Measurements from ENCODE around the gene KIFC3.
"Not testable (repeated sequence)": the region's sequence is repeated elsewhere in the genome, so short reads cannot be mapped to it uniquely, and the experiment has no call there.

The KIFC3 gene

GRCh38 chr16:57815987-57816745 lies 13.9 kb upstream of the KIFC3 start:
- Histone ChIP-seq H3K4me1 (ENCODE audit: control extremely low read depth in 1 of 4, control insufficient read depth in 4 of 4, insufficient read depth in 4 of 4, low read length in 3 of 4) (peaks cover 0 to 27% (median 19%) of the 10 kb centered on the region in 4 experiments), H3K27ac (ENCODE audit: insufficient read depth in 1 of 2, low read depth in 1 of 2, low read length in 2 of 2, poor library complexity in 1 of 2, severe bottlenecking in 2 of 2) (peak overlapping the region in 1 of 2 experiments; percentile 52), H3K4me3 (ENCODE audit: control insufficient read depth in 1 of 7, extremely low read depth in 1 of 7, insufficient read depth in 4 of 7, low read depth in 2 of 7, low read length in 6 of 7) (peak overlapping the region in 3 of 7 experiments; percentile 4 to 25 (median 24)), H3K36me3 (ENCODE audit: control insufficient read depth in 4 of 4, insufficient read depth in 4 of 4, low read length in 3 of 4) (no peaks in the 10 kb centered on the region), H3K9me3 (ENCODE audit: control extremely low read depth in 1 of 5, control insufficient read depth in 4 of 5, insufficient read depth in 2 of 5, low read depth in 1 of 5, low read length in 4 of 5) (no peaks in the 10 kb centered on the region), H3K27me3 (replicated peaks in 2 of 5; ENCODE audit: control insufficient read depth in 4 of 5, insufficient read depth in 5 of 5, low read length in 4 of 5) (no peaks in the 10 kb centered on the region)
- ChIA-PET POLR2A (interaction anchor here (0.6 to 1.5 kb wide), 3 partner anchors 10 to 45 kb away, joined by 3 to 4 read pairs (median 4); partner anchors contain the start of gene KIFC3), CTCF (interaction anchor here (0.7 to 1.6 kb wide), 8 partner anchors 10 to 47 kb away, joined by 3 to 12 read pairs (median 4); partner anchors contain the start of gene KIFC3)
- peak; percentile 80 to 98 (median 96) for DNase-seq
- 11% methylated on average over 10 of the region's 16 CpGs for WGBS (ENCODE audit: insufficient coverage)

- Histone ChIP-seq H3K36me3 (ENCODE audit: control insufficient read depth in 4 of 4, insufficient read depth in 4 of 4, low read length in 3 of 4) (no peaks in the 10 kb centered on the region), H3K9me3 (ENCODE audit: control extremely low read depth in 1 of 5, control insufficient read depth in 4 of 5, insufficient read depth in 2 of 5, low read depth in 1 of 5, low read length in 4 of 5) (no peaks in the 10 kb centered on the region), H3K4me1 (ENCODE audit: control extremely low read depth in 1 of 4, control insufficient read depth in 4 of 4, insufficient read depth in 4 of 4, low read length in 3 of 4) (peaks cover 0 to 40% (median 31%) of the 10 kb centered on the region in 4 experiments), H3K27ac (ENCODE audit: insufficient read depth in 1 of 2, low read depth in 1 of 2, low read length in 2 of 2, poor library complexity in 1 of 2, severe bottlenecking in 2 of 2) (no peak overlapping the region), H3K27me3 (replicated peaks in 2 of 5; ENCODE audit: control insufficient read depth in 4 of 5, insufficient read depth in 5 of 5, low read length in 4 of 5) (no peaks in the 10 kb centered on the region), H3K4me3 (ENCODE audit: control insufficient read depth in 1 of 7, extremely low read depth in 1 of 7, insufficient read depth in 4 of 7, low read depth in 2 of 7, low read length in 6 of 7) (no peak overlapping the region)
- DNase-seq, result no peak
- POLR2A ChIA-PET, result no interaction called here
- CTCF ChIA-PET, result interaction anchor here (0.9 to 1.5 kb wide), 2 partner anchors 14 to 15 kb away, joined by 3 to 4 read pairs; no protein-coding TSS in a partner anchor
- 100% methylated on average over 3 of the region's 3 CpGs for WGBS (ENCODE audit: insufficient coverage)
These were observed 12.6 kb upstream of the KIFC3 start for GRCh38 chr16:57814896-57815295.

GRCh38 chr16:57813466-57813865 lies 11.2 kb upstream of the KIFC3 start:
- no peak overlapping the region for H3K4me3 ChIP-seq (ENCODE audit: control insufficient read depth in 1 of 7, extremely low read depth in 1 of 7, insufficient read depth in 4 of 7, low read depth in 2 of 7, low read length in 6 of 7)
- DNase-seq, result no peak
- no peak overlapping the region for H3K27ac ChIP-seq (ENCODE audit: insufficient read depth in 1 of 2, low read depth in 1 of 2, low read length in 2 of 2, poor library complexity in 1 of 2, severe bottlenecking in 2 of 2)
- POLR2A ChIA-PET, result no interaction called here
- H3K36me3 ChIP-seq (ENCODE audit: control insufficient read depth in 4 of 4, insufficient read depth in 4 of 4, low read length in 3 of 4), result no peaks in the 10 kb centered on the region
- peaks cover 9 to 54% (median 43%) of the 10 kb centered on the region in 4 experiments for H3K4me1 ChIP-seq (ENCODE audit: control extremely low read depth in 1 of 4, control insufficient read depth in 4 of 4, insufficient read depth in 4 of 4, low read length in 3 of 4)
- 99% methylated on average over 6 of the region's 8 CpGs for WGBS (ENCODE audit: insufficient coverage)
- H3K9me3 ChIP-seq (ENCODE audit: control extremely low read depth in 1 of 5, control insufficient read depth in 4 of 5, insufficient read depth in 2 of 5, low read depth in 1 of 5, low read length in 4 of 5), result no peaks in the 10 kb centered on the region
- no peaks in the 10 kb centered on the region for H3K27me3 ChIP-seq (replicated peaks in 2 of 5; ENCODE audit: control insufficient read depth in 4 of 5, insufficient read depth in 5 of 5, low read length in 4 of 5)
- CTCF ChIA-PET, result interaction anchor here (6.8 kb wide), 1 partner anchor 13 kb away, joined by 46 read pairs; the partner anchor contains the start of gene KIFC3

GRCh38 chr16:57811340-57811739 lies 9.0 kb upstream of the KIFC3 start:
- DNase-seq; POLR2A ChIA-PET; H3K36me3 ChIP-seq (ENCODE audit: control insufficient read depth in 4 of 4, insufficient read depth in 4 of 4, low read length in 3 of 4); H3K4me3 ChIP-seq (ENCODE audit: control insufficient read depth in 1 of 7, extremely low read depth in 1 of 7, insufficient read depth in 4 of 7, low read depth in 2 of 7, low read length in 6 of 7); H3K9me3 ChIP-seq (ENCODE audit: control extremely low read depth in 1 of 5, control insufficient read depth in 4 of 5, insufficient read depth in 2 of 5, low read depth in 1 of 5, low read length in 4 of 5); H3K27me3 ChIP-seq (replicated peaks in 2 of 5; ENCODE audit: control insufficient read depth in 4 of 5, insufficient read depth in 5 of 5, low read length in 4 of 5); H3K27ac ChIP-seq (ENCODE audit: insufficient read depth in 1 of 2, low read depth in 1 of 2, low read length in 2 of 2, poor library complexity in 1 of 2, severe bottlenecking in 2 of 2): not testable (repeated sequence)
- WGBS (ENCODE audit: insufficient coverage), result 85% methylated on average over 5 of the region's 8 CpGs
- CTCF ChIA-PET, result interaction anchor here (0.6 to 6.8 kb wide), 7 partner anchors 7 to 87 kb away, joined by 3 to 46 read pairs (median 3); partner anchors contain the start of gene KIFC3
- H3K4me1 ChIP-seq (ENCODE audit: control extremely low read depth in 1 of 4, control insufficient read depth in 4 of 4, insufficient read depth in 4 of 4, low read length in 3 of 4), result peaks cover 9 to 61% (median 54%) of the 10 kb centered on the region in 4 experiments

- CTCF ChIA-PET, result interaction anchor here (0.6 to 6.8 kb wide), 8 partner anchors 8 to 432 kb away, joined by 3 to 46 read pairs (median 3); partner anchors contain the start of gene KIFC3
- Histone ChIP-seq H3K4me1 (ENCODE audit: control extremely low read depth in 1 of 4, control insufficient read depth in 4 of 4, insufficient read depth in 4 of 4, low read length in 3 of 4) (peaks cover 9 to 55% (median 46%) of the 10 kb centered on the region in 4 experiments), H3K4me3 (ENCODE audit: control insufficient read depth in 1 of 7, extremely low read depth in 1 of 7, insufficient read depth in 4 of 7, low read depth in 2 of 7, low read length in 6 of 7) (peak overlapping the region in 3 of 7 experiments; percentile 32 to 59 (median 52))
These were observed 8.1 kb upstream of the KIFC3 start for GRCh38 chr16:57810197-57811031.

GRCh38 chr16:57809276-57810196 lies 7.2 kb upstream of the KIFC3 start:
- CTCF ChIA-PET, result interaction anchor here (1.0 to 6.8 kb wide), 9 partner anchors 9 to 90 kb away, joined by 3 to 46 read pairs (median 3); partner anchors contain the start of gene KIFC3
- H3K9me3 ChIP-seq (ENCODE audit: control extremely low read depth in 1 of 5, control insufficient read depth in 4 of 5, insufficient read depth in 2 of 5, low read depth in 1 of 5, low read length in 4 of 5), result no peaks in the 10 kb centered on the region
- WGBS (ENCODE audit: insufficient coverage), result 85% methylated on average over 12 of the region's 15 CpGs
- no peaks in the 10 kb centered on the region for H3K36me3 ChIP-seq (ENCODE audit: control insufficient read depth in 4 of 4, insufficient read depth in 4 of 4, low read length in 3 of 4)
- H3K4me3 ChIP-seq (ENCODE audit: control insufficient read depth in 1 of 7, extremely low read depth in 1 of 7, insufficient read depth in 4 of 7, low read depth in 2 of 7, low read length in 6 of 7), result peak overlapping the region in 3 of 7 experiments; percentile 32 to 59 (median 52)
- H3K27me3 ChIP-seq (replicated peaks in 2 of 5; ENCODE audit: control insufficient read depth in 4 of 5, insufficient read depth in 5 of 5, low read length in 4 of 5), result no peaks in the 10 kb centered on the region
- peaks cover 9 to 50% (median 44%) of the 10 kb centered on the region in 4 experiments for H3K4me1 ChIP-seq (ENCODE audit: control extremely low read depth in 1 of 4, control insufficient read depth in 4 of 4, insufficient read depth in 4 of 4, low read length in 3 of 4)
- DNase-seq, result no peak
- POLR2A ChIA-PET, result interaction anchor here (0.8 to 1.6 kb wide), 3 partner anchors 10 to 83 kb away, joined by 4 to 10 read pairs (median 5); no protein-coding TSS in a partner anchor
- peak overlapping the region in 1 of 2 experiments; percentile 65 for H3K27ac ChIP-seq (ENCODE audit: insufficient read depth in 1 of 2, low read depth in 1 of 2, low read length in 2 of 2, poor library complexity in 1 of 2, severe bottlenecking in 2 of 2)

More at GRCh38 chr16:57810197-57811031, 8.1 kb upstream of the KIFC3 start:
- POLR2A ChIA-PET, result interaction anchor here (0.8 to 1.6 kb wide), 3 partner anchors 11 to 82 kb away, joined by 4 to 10 read pairs (median 5); no protein-coding TSS in a partner anchor
- WGBS (ENCODE audit: insufficient coverage), result 12% methylated on average over 7 of the region's 14 CpGs
- Histone ChIP-seq H3K36me3 (ENCODE audit: control insufficient read depth in 4 of 4, insufficient read depth in 4 of 4, low read length in 3 of 4) (no peaks in the 10 kb centered on the region), H3K27me3 (replicated peaks in 2 of 5; ENCODE audit: control insufficient read depth in 4 of 5, insufficient read depth in 5 of 5, low read length in 4 of 5) (no peaks in the 10 kb centered on the region), H3K27ac (ENCODE audit: insufficient read depth in 1 of 2, low read depth in 1 of 2, low read length in 2 of 2, poor library complexity in 1 of 2, severe bottlenecking in 2 of 2) (peak overlapping the region in 1 of 2 experiments; percentile 65), H3K9me3 (ENCODE audit: control extremely low read depth in 1 of 5, control insufficient read depth in 4 of 5, insufficient read depth in 2 of 5, low read depth in 1 of 5, low read length in 4 of 5) (no peaks in the 10 kb centered on the region)
- peak; percentile 98 to 100 (median 99) for DNase-seq
